Large intestine (tissue), 3 donors: ENCODE measurements around the gene RSPO1. TPM values are rescaled to one million over a fixed set of nuclear protein-coding genes. Genes with fewer than 3 reads are reported as not detected.

Experiments used
- DNase-seq, 2 donors: peaks; one replicate each; pipeline versions ENCODE4 v3.0.0 to v3.0.0-alpha.2; 2013
- H3K27ac ChIP-seq: one replicate; pipeline ENCODE4 v1.5.1; 2013; ENCODE audit warnings: low read length
- H3K27me3 ChIP-seq: 2 replicates; pipeline ENCODE4 v1.6.1; 2013; ENCODE audit warnings: low read length; ENCODE audit not compliant: control insufficient read depth, insufficient read depth
- H3K36me3 ChIP-seq: 2 replicates; pipeline ENCODE4 v1.6.1; 2013; ENCODE audit warnings: low read length; ENCODE audit not compliant: control insufficient read depth, insufficient read depth
- H3K4me1 ChIP-seq: one replicate; pipeline ENCODE4 v1.6.1; 2013; ENCODE audit warnings: low read length; ENCODE audit not compliant: control insufficient read depth, insufficient read depth
- H3K4me3 ChIP-seq: one replicate; pipeline ENCODE4 v1.5.1; 2013; ENCODE audit warnings: low read length
- H3K9me3 ChIP-seq: one replicate; pipeline ENCODE4 v1.6.1; 2013; ENCODE audit warnings: mild to moderate bottlenecking, low read depth, low read length, moderate library complexity; ENCODE audit not compliant: control insufficient read depth
- WGBS: methylation state at CpG from one replicate; pipeline ENCODE4 v1.1.5; 2013; ENCODE audit warnings: low lambda C conversion rate; ENCODE audit not compliant: insufficient coverage; 5-methylcytosine and 5-hydroxymethylcytosine counted together
- polyA plus RNA-seq: library from polyadenylated mRNA; unstranded; fragments of 120-200 nt; gene quantifications from one replicate; pipeline ENCODE4 v1.2.1, GENCODE V29; 2013

Gene RSPO1
- polyA plus RNA-seq, 1 donor, result 2.2 TPM

- no peak for DNase-seq
- Histone ChIP-seq H3K4me3 (no peak overlapping the region), H3K4me1 (no peaks in the 10 kb centered on the region), H3K36me3 (no peaks in the 10 kb centered on the region), H3K27me3 (peaks cover 18% of the 10 kb centered on the region), H3K27ac (no peak overlapping the region), H3K9me3 (no peaks in the 10 kb centered on the region)
- WGBS, result 80% methylated on average over 2 of the region's 6 CpGs
Observed at GRCh38 chr1:37671261-37671660, 36.6 kb upstream of the RSPO1 start.

GRCh38 chr1:37670133-37670532 is 35.4 kb upstream of the RSPO1 start:
- Histone ChIP-seq H3K4me3 (no peak overlapping the region), H3K27ac (no peak overlapping the region), H3K4me1 (no peaks in the 10 kb centered on the region), H3K36me3 (no peaks in the 10 kb centered on the region), H3K9me3 (no peaks in the 10 kb centered on the region), H3K27me3 (peaks cover 14% of the 10 kb centered on the region)
- no peak for DNase-seq
- WGBS, result no CpG with 5 or more reads among the region's 2 CpGs

GRCh38 chr1:37667023-37667671 is 32.5 kb upstream of the RSPO1 start:
- Histone ChIP-seq H3K9me3 (no peaks in the 10 kb centered on the region), H3K27ac (no peak overlapping the region), H3K4me1 (no peaks in the 10 kb centered on the region), H3K4me3 (no peak overlapping the region), H3K36me3 (no peaks in the 10 kb centered on the region), H3K27me3 (peaks cover 9% of the 10 kb centered on the region)
- DNase-seq, result no peak
- no CpG with 5 or more reads among the region's 17 CpGs for WGBS

GRCh38 chr1:37666241-37666867 is 31.7 kb upstream of the RSPO1 start:
- H3K4me3 ChIP-seq, result no peak overlapping the region
- no peaks in the 10 kb centered on the region for H3K4me1 ChIP-seq
- H3K36me3 ChIP-seq, result no peaks in the 10 kb centered on the region
- peaks cover 13% of the 10 kb centered on the region for H3K27me3 ChIP-seq
- no peaks in the 10 kb centered on the region for H3K9me3 ChIP-seq
- WGBS, result no CpG with 5 or more reads among the region's 11 CpGs
- no peak overlapping the region for H3K27ac ChIP-seq
- DNase-seq, result no peak

GRCh38 chr1:37663426-37664000 is 28.8 kb upstream of the RSPO1 start:
- Histone ChIP-seq H3K27ac (no peak overlapping the region), H3K4me1 (no peaks in the 10 kb centered on the region), H3K4me3 (no peak overlapping the region), H3K27me3 (peaks cover 22% of the 10 kb centered on the region), H3K36me3 (no peaks in the 10 kb centered on the region), H3K9me3 (no peaks in the 10 kb centered on the region)
- WGBS, result no CpG with 5 or more reads among the region's 14 CpGs
- DNase-seq, result no peak

- DNase-seq, result no peak
- no CpG with 5 or more reads among the region's 11 CpGs for WGBS
- Histone ChIP-seq H3K27me3 (peaks cover 22% of the 10 kb centered on the region), H3K9me3 (no peaks in the 10 kb centered on the region), H3K4me1 (no peaks in the 10 kb centered on the region), H3K36me3 (no peaks in the 10 kb centered on the region), H3K27ac (no peak overlapping the region), H3K4me3 (no peak overlapping the region)
Observed at GRCh38 chr1:37662031-37662755, 27.5 kb upstream of the RSPO1 start.

GRCh38 chr1:37661401-37661800 is 26.7 kb upstream of the RSPO1 start:
- Histone ChIP-seq H3K27ac (no peak overlapping the region), H3K27me3 (peaks cover 22% of the 10 kb centered on the region), H3K9me3 (no peaks in the 10 kb centered on the region), H3K4me3 (no peak overlapping the region), H3K4me1 (no peaks in the 10 kb centered on the region), H3K36me3 (no peaks in the 10 kb centered on the region)
- no CpG with 5 or more reads among the region's 9 CpGs for WGBS
- DNase-seq, result no peak

- no peak overlapping the region for H3K4me3 ChIP-seq
- no peaks in the 10 kb centered on the region for H3K9me3 ChIP-seq
- no peak for DNase-seq
- H3K27ac ChIP-seq, result no peak overlapping the region
- H3K36me3 ChIP-seq, result no peaks in the 10 kb centered on the region
- WGBS, result no CpG with 5 or more reads among the region's 10 CpGs
- H3K4me1 ChIP-seq, result no peaks in the 10 kb centered on the region
- H3K27me3 ChIP-seq, result peaks cover 22% of the 10 kb centered on the region
Observed at GRCh38 chr1:37660664-37661063, 26.0 kb upstream of the RSPO1 start.

- no CpG with 5 or more reads among the region's 6 CpGs for WGBS
- H3K9me3 ChIP-seq, result no peaks in the 10 kb centered on the region
- H3K36me3 ChIP-seq, result no peaks in the 10 kb centered on the region
- H3K27me3 ChIP-seq, result peaks cover 22% of the 10 kb centered on the region
- DNase-seq, result no peak
- H3K4me1 ChIP-seq, result no peaks in the 10 kb centered on the region
- no peak overlapping the region for H3K27ac ChIP-seq
- H3K4me3 ChIP-seq, result no peak overlapping the region
Observed at GRCh38 chr1:37658486-37658885, 23.8 kb upstream of the RSPO1 start.

- Histone ChIP-seq H3K4me1 (no peaks in the 10 kb centered on the region), H3K9me3 (no peaks in the 10 kb centered on the region)
Observed at GRCh38 chr1:37657620-37658412, 23.1 kb upstream of the RSPO1 start.

More at GRCh38 chr1:37657620-37658412, 23.1 kb upstream of the RSPO1 start:
- no peaks in the 10 kb centered on the region for H3K36me3 ChIP-seq
- no peak overlapping the region for H3K4me3 ChIP-seq
- peaks cover 22% of the 10 kb centered on the region for H3K27me3 ChIP-seq
- WGBS, result no CpG with 5 or more reads among the region's 14 CpGs
- H3K27ac ChIP-seq, result no peak overlapping the region
- DNase-seq, result no peak
